Heart left ventricle (tissue), 13 donors: ENCODE measurements around the gene SMR3B.

Source experiments
- POLR2A ChIP-seq, 2 donors: fragments of 450-650 bp; IDR thresholded peaks; one replicate each; pipeline ENCODE4 v1.6.1; 2017; ENCODE audit warnings: antibody characterized with exemption in 2 of 2, mild to moderate bottlenecking in 2 of 2, moderate library complexity in 2 of 2
- TF ChIP-seq, protein P1 (sequence below), 12 donors: fragments of 200-600 bp; sonication (generic) in 4 of 12; IDR thresholded peaks; one replicate each; pipeline versions ENCODE4 v1.5.0 to v1.8.0; 2018 to 2022; ENCODE audit warnings: antibody characterized with exemption in 12 of 12, mild to moderate bottlenecking in 5 of 12
- donor health status: ischemic (EF 13 %, LVEDD 7.1; RV severe dilation, severe dysfunction).
- donor health status: DM: no; HTN: yes; CAD: no.
- donor health status: DM: no; HTN: no; CAD: no.
- donor health status: ischemic (EF 25% LVEDD 6.9; RV normal size, moderate dysfunction).
- donor health status: ischemic (EF 25% LVEDD 5.7; RV mildly dilated, moderate dysfunction).
- donor health status: ischemic (EF 35%, LVEDD 5.7; RV mildly dilated, moderate dysfunction).
- donor health status: nonischemic (EF 11% LVEDD 7.7; RV severe dilation, severe dysfunction).
- donor health status: DM: yes; HTN: yes; CAD: no.
- donor health status: PGD.
- donor health status: ischemic (EF 29% LVEDD 5.4; RV normal size, mild dysfunction).
- donor health status: nonischemic (EF 23%, LVEDD 6.1; RV moderate dilation, normal function).

DNA sequence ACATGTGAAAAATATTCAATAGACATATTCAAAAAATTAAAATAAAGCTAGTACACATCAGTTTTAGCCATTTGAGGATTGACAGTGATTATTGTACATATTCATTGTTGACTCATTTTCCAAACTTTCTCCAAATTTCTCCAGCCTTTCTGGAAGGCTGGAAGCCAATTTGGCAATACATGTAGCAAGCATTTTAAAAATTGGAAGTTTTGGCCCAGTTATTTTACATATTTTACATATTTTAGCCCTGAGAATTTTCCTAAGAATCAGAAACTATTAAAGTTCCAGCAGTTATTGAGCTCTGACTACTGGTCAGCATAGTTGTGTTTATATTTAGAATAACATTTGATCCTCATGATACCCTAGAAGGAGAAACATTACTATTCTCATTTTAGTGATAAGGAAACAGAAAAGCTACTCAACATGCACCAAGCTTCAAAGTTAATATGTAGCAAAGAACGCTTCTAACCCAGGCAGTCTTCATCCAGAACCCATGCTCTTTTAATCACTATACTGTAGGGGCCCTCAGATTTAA lies 45.0 kb upstream of the SMR3B start:
- TF ChIP-seq, protein P1, sequence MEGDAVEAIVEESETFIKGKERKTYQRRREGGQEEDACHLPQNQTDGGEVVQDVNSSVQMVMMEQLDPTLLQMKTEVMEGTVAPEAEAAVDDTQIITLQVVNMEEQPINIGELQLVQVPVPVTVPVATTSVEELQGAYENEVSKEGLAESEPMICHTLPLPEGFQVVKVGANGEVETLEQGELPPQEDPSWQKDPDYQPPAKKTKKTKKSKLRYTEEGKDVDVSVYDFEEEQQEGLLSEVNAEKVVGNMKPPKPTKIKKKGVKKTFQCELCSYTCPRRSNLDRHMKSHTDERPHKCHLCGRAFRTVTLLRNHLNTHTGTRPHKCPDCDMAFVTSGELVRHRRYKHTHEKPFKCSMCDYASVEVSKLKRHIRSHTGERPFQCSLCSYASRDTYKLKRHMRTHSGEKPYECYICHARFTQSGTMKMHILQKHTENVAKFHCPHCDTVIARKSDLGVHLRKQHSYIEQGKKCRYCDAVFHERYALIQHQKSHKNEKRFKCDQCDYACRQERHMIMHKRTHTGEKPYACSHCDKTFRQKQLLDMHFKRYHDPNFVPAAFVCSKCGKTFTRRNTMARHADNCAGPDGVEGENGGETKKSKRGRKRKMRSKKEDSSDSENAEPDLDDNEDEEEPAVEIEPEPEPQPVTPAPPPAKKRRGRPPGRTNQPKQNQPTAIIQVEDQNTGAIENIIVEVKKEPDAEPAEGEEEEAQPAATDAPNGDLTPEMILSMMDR (IDR thresholded peaks at IDR 0.05): no peak
- no peak for TF ChIP-seq POLR2A (IDR thresholded peaks at IDR 0.05)
